K562 (cell line): ENCODE data around the gene MED13L.

Experiments
- BACH1 ChIP-seq: fragments of 200-800 bp; sonication (Bioruptor generic); IDR thresholded peaks from 2 replicates; pipeline ENCODE4 v1.6.1; 2016; ENCODE audit warnings: missing genetic modification characterization, missing compliant biosample characterization
- CTCFL ChIP-seq: IDR thresholded peaks from 2 replicates; pipeline ENCODE4 v1.6.1; 2011; ENCODE audit warnings: borderline replicate concordance, low read depth, mild to moderate bottlenecking, moderate library complexity, low read length; ENCODE audit not compliant: insufficient read depth, poor library complexity, severe bottlenecking
- NR2C2 ChIP-seq, 2 experiments: fragments of 200-800 bp in 1 of 2; sonication (Bioruptor generic) in 1 of 2; sonication (generic) in 1 of 2; formaldehyde crosslinking in 1 of 2; IDR thresholded peaks; 2 replicates each; pipeline versions ENCODE4 v1.6.1 to v1.8.0; 2016 to 2022; ENCODE audit warnings: mild to moderate bottlenecking in 1 of 2, missing compliant biosample characterization in 1 of 2, missing genetic modification characterization in 1 of 2, missing genetic modification reagents in 1 of 2
- REST ChIP-seq, 2 experiments: fragments of 450-650 bp; formaldehyde crosslinking in 1 of 2; IDR thresholded peaks; 2 replicates each; pipeline versions ENCODE4 v1.4.0 to v1.6.1; 2014 to 2020; ENCODE audit warnings: mild to moderate bottlenecking in 2 of 2, borderline replicate concordance in 1 of 2, low read depth in 1 of 2
- SRSF7 ChIP-seq: fragments of 200-400 bp; formaldehyde crosslinking; optimal IDR thresholded peaks from 2 replicates; pipeline ENCODE3; 2017; ENCODE audit warnings: mild to moderate bottlenecking, low read depth, low read length
- TFE3 ChIP-seq: fragments of 450-650 bp; formaldehyde crosslinking; IDR thresholded peaks from 2 replicates; pipeline ENCODE4 v1.4.0; 2020; ENCODE audit warnings: mild to moderate bottlenecking, mixed read lengths
- ZBTB26 ChIP-seq: fragments of 450-650 bp; formaldehyde crosslinking; IDR thresholded peaks from 2 replicates; pipeline ENCODE4 v1.4.0; 2022; ENCODE audit warnings: missing genetic modification characterization
- ZFP30 ChIP-seq: fragments of 250-450 bp; sonication (Bioruptor Pico); IDR thresholded peaks from 2 replicates; pipeline ENCODE4 v1.8.0; 2022; ENCODE audit warnings: moderate library complexity, mild to moderate bottlenecking, inconsistent platforms, borderline replicate concordance
- ZNF274 ChIP-seq: IDR thresholded peaks from 2 replicates; pipeline ENCODE4 v1.6.1; 2011; ENCODE audit warnings: low read depth, mild to moderate bottlenecking, low read length, moderate library complexity, borderline replicate concordance
- ZZZ3 ChIP-seq: fragments of 450-650 bp; IDR thresholded peaks from 2 replicates; pipeline ENCODE4 v1.6.1; 2016; ENCODE audit warnings: antibody characterized with exemption, mild to moderate bottlenecking, moderate library complexity
- TF ChIP-seq, protein P1 (sequence below): fragments of 450-650 bp; conservative IDR thresholded peaks from 2 replicates; pipeline ENCODE4 v1.6.1; 2016; ENCODE audit warnings: missing genetic modification characterization, low read depth, mild to moderate bottlenecking, control low read depth, missing compliant biosample characterization

DNA sequence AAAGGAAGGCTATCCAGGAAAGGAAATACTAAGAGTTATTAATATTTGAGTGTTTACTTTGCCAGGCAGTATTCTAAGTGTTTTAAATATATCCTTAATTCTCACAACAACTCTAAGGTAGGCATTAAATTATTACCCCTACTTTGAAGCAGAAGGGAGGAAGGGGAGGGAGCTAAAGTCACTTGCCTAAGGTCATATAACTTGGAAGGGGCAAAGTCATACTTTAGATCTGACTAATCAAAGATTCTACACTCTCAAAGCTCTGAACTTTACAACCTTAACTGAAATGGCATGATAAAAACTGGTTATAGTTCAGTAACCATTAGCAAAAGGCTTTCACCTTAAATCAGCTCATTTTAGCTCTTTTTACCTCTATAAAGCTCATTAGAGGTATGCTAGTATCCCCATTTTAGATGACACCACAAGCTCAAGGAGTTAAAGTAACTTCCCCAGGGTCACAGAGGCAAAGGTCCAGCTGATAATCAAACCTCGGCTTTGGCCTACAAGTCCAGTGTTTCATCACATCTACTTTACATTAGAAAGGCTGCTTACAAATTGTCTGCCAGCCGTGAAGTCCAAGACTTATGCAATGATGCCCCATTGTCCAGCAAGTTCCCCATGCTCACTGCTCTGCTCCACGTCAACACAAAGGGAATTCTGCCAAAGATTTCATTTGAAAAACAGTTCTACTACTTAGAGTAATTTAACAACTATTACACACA lies 223.9 kb downstream of the MED13L start:
- no peak for TF ChIP-seq ZFP30 (CRISPR knock-in tag)
- TF ChIP-seq SRSF7 = no peak
- no peak for TF ChIP-seq TFE3 (CRISPR knock-in tag)
- no peak for TF ChIP-seq CTCFL
- TF ChIP-seq BACH1 = no peak
- no peak for TF ChIP-seq ZZZ3
- no peak for TF ChIP-seq NR2C2 (CRISPR knock-in tag; IDR thresholded peaks at IDR 0.05)
- no peak for TF ChIP-seq NR2C2 (tag; IDR thresholded peaks at IDR 0.05)
- no peak for TF ChIP-seq ZNF274
- no peak for TF ChIP-seq ZBTB26 (CRISPR knock-in tag)
- no peak for TF ChIP-seq REST (IDR thresholded peaks at IDR 0.05; ENCODE audit: borderline replicate concordance)
- no peak for TF ChIP-seq REST (CRISPR knock-in tag; IDR thresholded peaks at IDR 0.05; ENCODE audit: low read depth)
- TF ChIP-seq, protein P1, sequence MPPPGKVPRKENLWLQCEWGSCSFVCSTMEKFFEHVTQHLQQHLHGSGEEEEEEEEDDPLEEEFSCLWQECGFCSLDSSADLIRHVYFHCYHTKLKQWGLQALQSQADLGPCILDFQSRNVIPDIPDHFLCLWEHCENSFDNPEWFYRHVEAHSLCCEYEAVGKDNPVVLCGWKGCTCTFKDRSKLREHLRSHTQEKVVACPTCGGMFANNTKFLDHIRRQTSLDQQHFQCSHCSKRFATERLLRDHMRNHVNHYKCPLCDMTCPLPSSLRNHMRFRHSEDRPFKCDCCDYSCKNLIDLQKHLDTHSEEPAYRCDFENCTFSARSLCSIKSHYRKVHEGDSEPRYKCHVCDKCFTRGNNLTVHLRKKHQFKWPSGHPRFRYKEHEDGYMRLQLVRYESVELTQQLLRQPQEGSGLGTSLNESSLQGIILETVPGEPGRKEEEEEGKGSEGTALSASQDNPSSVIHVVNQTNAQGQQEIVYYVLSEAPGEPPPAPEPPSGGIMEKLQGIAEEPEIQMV = no peak
